Nephron progenitor cell (in vitro differentiated cells): Measurements from ENCODE around the gene TTLL5.
A peak's percentile ranks its signal among the peaks of the same experiment; 100 is the strongest.

Experiments
- DNase-seq: peaks from one replicate; pipeline ENCODE4 v3.0.0; 2021
- H3K27ac Mint-ChIP-seq: 2 replicates; pipeline ENCODE4 v1.8.0; 2021; ENCODE audit warnings: mild to moderate bottlenecking, moderate library complexity, mixed read lengths
- H3K27me3 Mint-ChIP-seq: 2 replicates; pipeline ENCODE4 v1.8.0; 2021; ENCODE audit warnings: mild to moderate bottlenecking, low read depth, mixed read lengths; ENCODE audit not compliant: poor library complexity
- H3K36me3 Mint-ChIP-seq: 2 replicates; pipeline ENCODE4 v1.8.0; 2021; ENCODE audit warnings: low read depth, mixed read lengths
- H3K4me1 Mint-ChIP-seq: 2 replicates; pipeline ENCODE4 v1.8.0; 2021; ENCODE audit warnings: mixed read lengths
- H3K4me3 Mint-ChIP-seq: 2 replicates; pipeline ENCODE4 v1.8.0; 2021; ENCODE audit warnings: mild to moderate bottlenecking, moderate library complexity, mixed read lengths
- H3K9me3 Mint-ChIP-seq: 2 replicates; pipeline ENCODE4 v1.8.0; 2021; ENCODE audit warnings: mild to moderate bottlenecking, moderate library complexity, mixed read lengths
- TF ChIP-seq, protein P1 (sequence below): fragments of 200-600 bp; sonication (generic); IDR thresholded peaks from 2 replicates; pipeline ENCODE4 v1.5.0; 2021; ENCODE audit warnings: antibody characterized with exemption

TTLL5 gene

DNA sequence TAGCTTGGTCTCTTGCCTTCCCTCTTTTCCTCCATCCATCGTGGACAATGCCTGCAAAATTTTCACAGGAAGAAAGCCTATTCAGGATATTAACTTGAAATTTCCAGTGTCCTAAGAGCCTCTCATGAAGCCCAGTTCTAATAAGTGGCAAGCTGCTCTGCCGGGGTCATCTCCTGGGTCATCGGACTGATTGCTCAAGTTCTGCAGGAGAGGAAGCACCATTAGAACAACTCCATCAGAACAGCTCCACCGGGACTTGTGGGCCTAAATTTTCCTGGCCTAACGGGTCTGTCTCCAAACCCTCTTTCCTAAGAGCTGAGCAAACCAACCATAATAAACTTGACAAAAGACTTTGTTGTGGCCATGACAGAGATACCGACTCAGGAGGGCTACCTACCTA is 14.3 kb upstream of the TTLL5 start:
- Mint-ChIP-seq H3K27me3 (no peaks in the 10 kb centered on the region), H3K36me3 (peaks cover 33% of the 10 kb centered on the region), H3K9me3 (no peaks in the 10 kb centered on the region)

DNA sequence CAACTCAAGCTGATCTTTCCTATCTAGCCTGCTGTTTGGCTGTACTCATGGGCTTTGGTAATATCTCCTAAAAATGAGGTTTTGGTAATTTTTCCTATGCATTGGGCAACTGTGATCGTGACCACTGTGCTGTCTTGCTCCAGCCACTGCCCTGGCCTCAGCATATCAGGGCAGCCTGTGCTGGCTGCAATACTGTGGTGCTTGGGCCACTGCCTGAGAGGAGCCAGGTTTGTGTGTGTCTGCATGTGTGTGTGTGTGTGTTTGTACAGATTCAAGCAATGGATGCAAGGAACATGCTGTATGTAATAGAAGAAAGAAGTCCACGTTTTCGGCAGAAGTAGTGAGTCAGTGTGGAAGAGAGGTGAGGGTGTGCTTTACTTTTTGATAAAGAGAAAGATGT is 13.4 kb upstream of the TTLL5 start:
- no peaks in the 10 kb centered on the region for H3K27me3 Mint-ChIP-seq
- peaks cover 30% of the 10 kb centered on the region for H3K4me1 Mint-ChIP-seq
- no peak for DNase-seq
- H3K36me3 Mint-ChIP-seq, result peaks cover 39% of the 10 kb centered on the region
- no peaks in the 10 kb centered on the region for H3K9me3 Mint-ChIP-seq
- no peak overlapping the region for H3K4me3 Mint-ChIP-seq
- TF ChIP-seq, protein P1, sequence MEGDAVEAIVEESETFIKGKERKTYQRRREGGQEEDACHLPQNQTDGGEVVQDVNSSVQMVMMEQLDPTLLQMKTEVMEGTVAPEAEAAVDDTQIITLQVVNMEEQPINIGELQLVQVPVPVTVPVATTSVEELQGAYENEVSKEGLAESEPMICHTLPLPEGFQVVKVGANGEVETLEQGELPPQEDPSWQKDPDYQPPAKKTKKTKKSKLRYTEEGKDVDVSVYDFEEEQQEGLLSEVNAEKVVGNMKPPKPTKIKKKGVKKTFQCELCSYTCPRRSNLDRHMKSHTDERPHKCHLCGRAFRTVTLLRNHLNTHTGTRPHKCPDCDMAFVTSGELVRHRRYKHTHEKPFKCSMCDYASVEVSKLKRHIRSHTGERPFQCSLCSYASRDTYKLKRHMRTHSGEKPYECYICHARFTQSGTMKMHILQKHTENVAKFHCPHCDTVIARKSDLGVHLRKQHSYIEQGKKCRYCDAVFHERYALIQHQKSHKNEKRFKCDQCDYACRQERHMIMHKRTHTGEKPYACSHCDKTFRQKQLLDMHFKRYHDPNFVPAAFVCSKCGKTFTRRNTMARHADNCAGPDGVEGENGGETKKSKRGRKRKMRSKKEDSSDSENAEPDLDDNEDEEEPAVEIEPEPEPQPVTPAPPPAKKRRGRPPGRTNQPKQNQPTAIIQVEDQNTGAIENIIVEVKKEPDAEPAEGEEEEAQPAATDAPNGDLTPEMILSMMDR, result no peak
- peak overlapping the region; percentile 16 for H3K27ac Mint-ChIP-seq

More for the DNA sequence above, 14.3 kb upstream of the TTLL5 start:
- H3K4me1 Mint-ChIP-seq, result peaks cover 30% of the 10 kb centered on the region
- DNase-seq, result no peak
- no peak overlapping the region for H3K4me3 Mint-ChIP-seq
- TF ChIP-seq, protein P1, result no peak
- no peak overlapping the region for H3K27ac Mint-ChIP-seq

DNA sequence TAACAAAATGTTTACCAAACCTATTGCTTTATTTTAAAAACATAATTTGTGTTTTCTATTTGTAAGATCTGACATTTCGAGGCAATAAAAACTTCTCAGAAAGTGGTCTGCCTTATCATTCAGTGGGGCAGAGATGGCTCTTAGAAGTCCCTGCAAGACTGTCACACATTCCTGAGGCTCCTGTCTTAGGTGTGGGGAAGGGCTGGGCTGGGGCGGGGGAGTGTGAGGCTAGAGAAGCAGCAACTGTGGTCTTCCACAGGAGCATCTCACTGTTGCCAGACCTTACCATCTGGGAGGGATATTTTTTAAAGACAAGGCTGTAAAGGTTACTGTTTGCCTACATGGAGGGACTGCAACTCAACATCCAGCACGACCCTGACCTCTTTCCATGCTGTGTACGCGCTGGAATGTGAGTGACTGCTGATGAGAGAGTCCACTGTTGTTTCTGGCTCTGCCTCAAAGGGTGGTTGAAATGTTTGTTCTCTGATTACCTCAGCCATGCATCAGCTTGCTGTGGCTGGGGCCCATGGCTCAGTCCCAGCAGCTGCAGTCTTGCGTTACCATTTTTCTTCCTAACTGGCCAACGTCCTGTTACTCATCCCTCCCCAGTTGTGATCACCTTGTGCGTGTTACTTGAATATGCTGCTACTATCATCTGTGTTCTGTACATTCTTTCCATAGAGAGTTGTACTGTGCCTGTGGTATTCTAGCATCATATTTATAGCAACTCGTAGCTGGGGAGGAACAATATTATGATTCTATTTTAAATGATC is 12.8 kb upstream of the TTLL5 start:
- no peak overlapping the region for H3K4me3 Mint-ChIP-seq
- TF ChIP-seq, protein P1, result no peak
- no peaks in the 10 kb centered on the region for H3K27me3 Mint-ChIP-seq
- H3K4me1 Mint-ChIP-seq, result peaks cover 30% of the 10 kb centered on the region
- no peaks in the 10 kb centered on the region for H3K9me3 Mint-ChIP-seq
- peak overlapping the region; percentile 75 for H3K27ac Mint-ChIP-seq
- H3K36me3 Mint-ChIP-seq, result peaks cover 45% of the 10 kb centered on the region
- peak; percentile 13 for DNase-seq

DNA sequence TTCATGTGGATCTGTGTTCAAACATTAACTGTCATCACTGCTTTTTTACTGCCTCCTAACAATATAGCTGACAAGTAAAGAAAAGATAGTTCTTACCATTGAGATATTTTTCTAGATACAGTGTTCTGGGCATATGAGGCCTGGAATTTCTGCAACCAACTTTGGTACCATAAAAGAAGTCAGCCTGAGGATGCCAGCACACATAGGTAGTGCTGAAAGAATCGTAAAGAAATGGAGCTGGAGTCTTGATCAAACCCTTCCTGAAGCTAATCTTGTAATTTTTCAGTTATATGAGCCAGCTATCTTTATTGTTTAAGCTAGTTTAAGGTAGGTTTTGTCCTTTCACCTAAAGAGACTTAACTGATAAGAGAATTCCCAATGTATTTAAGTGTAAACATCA is 11.7 kb upstream of the TTLL5 start:
- TF ChIP-seq, protein P1, result no peak
- DNase-seq, result no peak
- H3K4me3 Mint-ChIP-seq, result no peak overlapping the region
- H3K36me3 Mint-ChIP-seq, result peaks cover 55% of the 10 kb centered on the region
- no peaks in the 10 kb centered on the region for H3K27me3 Mint-ChIP-seq
- no peak overlapping the region for H3K27ac Mint-ChIP-seq
- H3K9me3 Mint-ChIP-seq, result no peaks in the 10 kb centered on the region
- H3K4me1 Mint-ChIP-seq, result peaks cover 30% of the 10 kb centered on the region

DNA sequence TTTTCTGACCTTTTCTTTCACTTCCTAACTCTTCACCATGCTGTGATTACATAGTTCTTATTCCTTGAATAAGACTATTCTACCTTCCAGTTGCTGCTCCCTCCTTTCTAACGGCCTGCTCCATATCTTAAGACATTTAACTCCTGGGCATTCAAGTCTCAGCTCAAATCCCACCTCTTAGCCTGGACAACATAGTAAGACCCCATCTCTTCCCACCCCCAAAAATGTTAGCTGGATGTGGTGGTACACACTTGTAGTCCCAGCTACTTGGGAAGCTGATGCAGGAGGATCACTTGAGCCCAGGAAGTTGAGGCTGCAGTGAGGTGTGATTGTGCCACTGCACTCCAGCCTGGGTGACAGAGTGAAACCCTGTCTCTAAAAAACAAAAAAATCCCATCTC is 11.3 kb upstream of the TTLL5 start:
- Mint-ChIP-seq H3K9me3 (no peaks in the 10 kb centered on the region), H3K36me3 (peaks cover 55% of the 10 kb centered on the region), H3K27me3 (no peaks in the 10 kb centered on the region), H3K4me3 (no peak overlapping the region), H3K4me1 (peaks cover 30% of the 10 kb centered on the region), H3K27ac (no peak overlapping the region)
- TF ChIP-seq, protein P1, result no peak
- no peak for DNase-seq
